GM23338 (cell line): ENCODE data around the gene LRRC17. TPM values are rescaled to one million over a fixed set of nuclear protein-coding genes. Genes with fewer than 3 reads are reported as not detected.

Source experiments
- ATAC-seq: fragments of 200-7000 bp; cut with Tn5 transposase; 3 replicates; pipeline ENCODE4 v1.9.1; 2020
- DNase-seq: peaks from one replicate; pipeline ENCODE4 v3.0.0-alpha.2; 2015; ENCODE audit warnings: low spot score
- H2AFZ ChIP-seq: fragments of 200-600 bp; sonication (generic); 2 replicates; pipeline ENCODE4 v1.8.0; 2016; ENCODE audit warnings: antibody characterized with exemption, mild to moderate bottlenecking, moderate library complexity
- H3F3A ChIP-seq: fragments of 200-600 bp; sonication (generic); replicated peaks from 2 replicates; pipeline ENCODE4 v1.8.0; 2017; ENCODE audit warnings: antibody characterized with exemption, mixed run types, low read depth
- H3K27ac ChIP-seq: fragments of 200-600 bp; sonication (generic); 2 replicates; pipeline ENCODE4 v1.6.1; 2016; ENCODE audit warnings: low read depth
- H3K27me3 ChIP-seq: fragments of 200-600 bp; sonication (generic); 2 replicates; pipeline ENCODE4 v1.8.0; 2016; ENCODE audit warnings: mild to moderate bottlenecking, mixed run types, moderate library complexity; ENCODE audit not compliant: insufficient read depth
- H3K36me3 ChIP-seq: fragments of 200-600 bp; sonication (generic); 2 replicates; pipeline ENCODE4 v1.8.0; 2016; ENCODE audit warnings: mild to moderate bottlenecking; ENCODE audit not compliant: insufficient read depth
- H3K4me1 ChIP-seq: fragments of 200-600 bp; sonication (generic); 2 replicates; pipeline ENCODE4 v1.8.0; 2016; ENCODE audit warnings: mild to moderate bottlenecking, moderate library complexity; ENCODE audit not compliant: insufficient read depth
- H3K4me2 ChIP-seq: fragments of 200-600 bp; sonication (generic); 2 replicates; pipeline ENCODE4 v1.7.1; 2017; ENCODE audit warnings: mixed run types
- H3K4me3 ChIP-seq: fragments of 200-600 bp; sonication (generic); 2 replicates; pipeline ENCODE4 v1.6.1; 2016; ENCODE audit warnings: mixed run types
- H3K79me2 ChIP-seq: fragments of 200-600 bp; sonication (generic); replicated peaks from 2 replicates; pipeline ENCODE4 v1.8.0; 2017; ENCODE audit warnings: mild to moderate bottlenecking; ENCODE audit not compliant: insufficient read depth
- H3K9me2 ChIP-seq: fragments of 200-600 bp; sonication (generic); 2 replicates; pipeline ENCODE4 v1.8.0; 2017; ENCODE audit not compliant: insufficient read depth
- H4K20me1 ChIP-seq: fragments of 200-600 bp; sonication (generic); replicated peaks from 2 replicates; pipeline ENCODE4 v1.8.0; 2017; ENCODE audit warnings: mild to moderate bottlenecking; ENCODE audit not compliant: insufficient read depth
- H3K27ac Mint-ChIP-seq: 2 replicates; pipeline ENCODE4 v1.8.0; 2020; ENCODE audit warnings: inconsistent platforms, mild to moderate bottlenecking, moderate library complexity, mixed read lengths
- H3K27me3 Mint-ChIP-seq: 3 replicates; pipeline ENCODE4 v1.8.0; 2022; ENCODE audit warnings: low read depth, mild to moderate bottlenecking, moderate library complexity, mixed read lengths, inconsistent platforms; ENCODE audit not compliant: insufficient read depth, poor library complexity
- H3K36me3 Mint-ChIP-seq: 3 replicates; pipeline ENCODE4 v1.8.0; 2021; ENCODE audit warnings: low read depth, mild to moderate bottlenecking, inconsistent platforms, moderate library complexity, mixed read lengths
- H3K4me1 Mint-ChIP-seq: 3 replicates; pipeline ENCODE4 v1.8.0; 2020; ENCODE audit warnings: mild to moderate bottlenecking, inconsistent platforms, mixed read lengths
- H3K4me3 Mint-ChIP-seq: 3 replicates; pipeline ENCODE4 v1.8.0; 2021; ENCODE audit warnings: moderate library complexity, mild to moderate bottlenecking, inconsistent platforms, mixed read lengths
- H3K9me3 Mint-ChIP-seq: 3 replicates; pipeline ENCODE4 v1.8.0; 2020; ENCODE audit warnings: moderate library complexity, mild to moderate bottlenecking, inconsistent platforms, mixed read lengths
- CTCF ChIP-seq, 2 experiments: fragments of 200-600 bp in 1 of 2; sonication (generic) in 1 of 2; conservative IDR thresholded peaks; 2 replicates each; pipeline versions ENCODE4 v1.5.1 to v1.6.1; 2016 to 2017; ENCODE audit warnings: antibody characterized with exemption in 2 of 2, low read depth in 2 of 2, mild to moderate bottlenecking in 2 of 2, moderate library complexity in 1 of 2
- ETS1 ChIP-seq: IDR thresholded peaks from 2 replicates; pipeline ENCODE4 v1.6.1; 2016; ENCODE audit warnings: antibody characterized with exemption
- EZH2 ChIP-seq: fragments of 200-600 bp; sonication (generic); IDR thresholded peaks from one replicate; pipeline ENCODE4 v1.8.0; 2017; ENCODE audit warnings: antibody characterized with exemption, mild to moderate bottlenecking, low read depth; ENCODE audit not compliant: unreplicated experiment
- JUNB ChIP-seq: IDR thresholded peaks from one replicate; pipeline ENCODE4 v1.6.1; 2016; ENCODE audit warnings: antibody characterized with exemption; ENCODE audit not compliant: unreplicated experiment
- POLR2AphosphoS5 ChIP-seq: IDR thresholded peaks from 2 replicates; pipeline ENCODE4 v1.6.1; 2016; ENCODE audit warnings: antibody characterized with exemption, low read depth
- REST ChIP-seq: IDR thresholded peaks from one replicate; pipeline ENCODE4 v1.6.1; 2018; ENCODE audit warnings: antibody characterized with exemption; ENCODE audit not compliant: unreplicated experiment
- STAT1 ChIP-seq: IDR thresholded peaks from one replicate; pipeline ENCODE4 v1.6.1; 2016; ENCODE audit warnings: antibody characterized with exemption; ENCODE audit not compliant: unreplicated experiment
- ZNF114 ChIP-seq: fragments of 250-450 bp; sonication (Bioruptor Pico); IDR thresholded peaks from 2 replicates; pipeline ENCODE4 v1.5.0; 2020; ENCODE audit warnings: mild to moderate bottlenecking, moderate library complexity
- ZNF462 ChIP-seq: fragments of 250-450 bp; sonication (Bioruptor Pico); IDR thresholded peaks from 2 replicates; pipeline ENCODE4 v1.5.0; 2020; ENCODE audit warnings: mild to moderate bottlenecking, moderate library complexity
- polyA plus RNA-seq: library from polyadenylated mRNA; unstranded; fragments of >200 nt; fragmentation: Nextera tagmentation; extraction: Ambion mirVana; gene quantifications from 2 replicates; pipeline ENCODE4 v1.2.1, GENCODE V29; 2016
- total RNA-seq: library from RNA; depleted of rRNA; stranded (reverse); fragments of >200 nt; shearing (Covaris generic); gene quantifications from 2 replicates; pipeline ENCODE4 v1.2.3, GENCODE V29; 2014

Gene LRRC17
- total and polyA plus RNA-seq, 2 experiments from 2014 or later, result 2.8 to 3.1 TPM

- no peak for TF ChIP-seq REST
- no peak for TF ChIP-seq EZH2
- TF ChIP-seq JUNB, result no peak
- TF ChIP-seq ZNF114, result no peak
- no peak for TF ChIP-seq POLR2AphosphoS5
These were observed 15.6 kb upstream of the LRRC17 start (continued) for GRCh38 chr7:102897211-102897631.

- no peaks in the 10 kb centered on the region for H3K27me3 ChIP-seq
- H3K79me2 ChIP-seq, result no peaks in the 10 kb centered on the region
- H3K27me3 Mint-ChIP-seq, result peaks cover 4% of the 10 kb centered on the region
- H3K4me2 ChIP-seq, result no peak overlapping the region
- H3K27ac ChIP-seq, result no peak overlapping the region
- peaks cover 4% of the 10 kb centered on the region for H3K9me2 ChIP-seq
- H3F3A ChIP-seq, result no peaks in the 10 kb centered on the region
- no peaks in the 10 kb centered on the region; the same call in 1 of the 2 replicates for H3K4me1 ChIP-seq
- H2AFZ ChIP-seq, result no peak overlapping the region
- H3K9me3 Mint-ChIP-seq, result no peaks in the 10 kb centered on the region
- no peaks in the 10 kb centered on the region for H3K36me3 Mint-ChIP-seq
- no peaks in the 10 kb centered on the region for H4K20me1 ChIP-seq
- ATAC-seq (no peak), DNase-seq (no peak)
- H3K27ac Mint-ChIP-seq, result no peak overlapping the region
- H3K4me3 Mint-ChIP-seq, result no peak overlapping the region
- no peaks in the 10 kb centered on the region; the same call in 1 of the 3 replicates for H3K4me1 Mint-ChIP-seq
- no peaks in the 10 kb centered on the region for H3K36me3 ChIP-seq
- no peak overlapping the region for H3K4me3 ChIP-seq
- TF ChIP-seq JUNB, result no peak
- no peak for TF ChIP-seq EZH2
- TF ChIP-seq ZNF462 (CRISPR knock-in tag), result no peak
- no peak for TF ChIP-seq ZNF114
- TF ChIP-seq STAT1, result no peak
- TF ChIP-seq ETS1, result no peak
- TF ChIP-seq CTCF (conservative IDR thresholded peaks at IDR 0.05; ENCODE audit: low read depth in 2 of 2), result no peak
These were observed 14.8 kb upstream of the LRRC17 start for GRCh38 chr7:102897856-102898531.
